ENCODE data around the gene FAM107B.

DNA sequence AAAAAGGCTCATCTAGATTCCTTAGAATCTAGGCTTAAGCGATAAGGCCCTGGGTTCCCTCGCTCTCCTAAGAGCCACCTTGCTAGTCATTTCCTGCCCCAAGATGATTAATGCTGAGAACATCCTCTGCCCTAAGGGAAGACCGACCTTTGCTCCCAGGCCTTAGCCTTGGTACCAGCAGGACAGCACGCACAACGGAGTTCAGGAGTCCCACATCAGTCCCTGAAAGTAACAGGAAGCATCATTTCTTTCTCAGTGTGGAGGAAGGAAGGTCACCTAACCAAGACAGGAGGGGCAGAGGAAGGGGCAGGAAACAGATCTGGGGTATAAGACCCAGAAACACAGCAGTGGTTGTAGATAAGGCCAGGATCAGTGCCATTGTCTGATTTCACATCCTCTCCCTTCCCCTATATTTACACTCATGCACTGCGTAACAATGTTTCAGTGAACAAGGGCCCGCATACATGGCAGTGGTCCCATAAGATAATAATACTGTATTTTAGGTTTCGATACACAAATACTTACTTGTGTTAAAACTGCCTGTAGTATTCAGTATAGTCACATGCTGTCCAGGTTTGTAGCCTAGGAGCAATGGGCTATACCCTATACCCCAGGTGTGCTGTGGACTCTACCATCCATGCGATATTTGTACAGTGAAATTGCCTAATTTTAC is 8.1 kb upstream of the FAM107B start:
- TF ChIP-seq, protein P1, sequence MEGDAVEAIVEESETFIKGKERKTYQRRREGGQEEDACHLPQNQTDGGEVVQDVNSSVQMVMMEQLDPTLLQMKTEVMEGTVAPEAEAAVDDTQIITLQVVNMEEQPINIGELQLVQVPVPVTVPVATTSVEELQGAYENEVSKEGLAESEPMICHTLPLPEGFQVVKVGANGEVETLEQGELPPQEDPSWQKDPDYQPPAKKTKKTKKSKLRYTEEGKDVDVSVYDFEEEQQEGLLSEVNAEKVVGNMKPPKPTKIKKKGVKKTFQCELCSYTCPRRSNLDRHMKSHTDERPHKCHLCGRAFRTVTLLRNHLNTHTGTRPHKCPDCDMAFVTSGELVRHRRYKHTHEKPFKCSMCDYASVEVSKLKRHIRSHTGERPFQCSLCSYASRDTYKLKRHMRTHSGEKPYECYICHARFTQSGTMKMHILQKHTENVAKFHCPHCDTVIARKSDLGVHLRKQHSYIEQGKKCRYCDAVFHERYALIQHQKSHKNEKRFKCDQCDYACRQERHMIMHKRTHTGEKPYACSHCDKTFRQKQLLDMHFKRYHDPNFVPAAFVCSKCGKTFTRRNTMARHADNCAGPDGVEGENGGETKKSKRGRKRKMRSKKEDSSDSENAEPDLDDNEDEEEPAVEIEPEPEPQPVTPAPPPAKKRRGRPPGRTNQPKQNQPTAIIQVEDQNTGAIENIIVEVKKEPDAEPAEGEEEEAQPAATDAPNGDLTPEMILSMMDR (IDR thresholded peaks at IDR 0.05) = no peak
- TF ChIP-seq EZH2 (IDR thresholded peaks at IDR 0.05) (no peak), EZH2phosphoT487 (IDR thresholded peaks at IDR 0.05) (no peak)

All from neural progenitor cell (in vitro differentiated cells).